B cell (primary cell): ENCODE results near the gene INPP5J.

Experiments used
- CTCF ChIP-seq: fragments of 200-600 bp; IDR thresholded peaks from one replicate; pipeline ENCODE4 v1.8.0; 2022; ENCODE audit warnings: antibody characterized with exemption, mild to moderate bottlenecking
- EZH2 ChIP-seq: IDR thresholded peaks from 2 replicates; pipeline ENCODE4 v1.6.1; 2012; ENCODE audit warnings: borderline replicate concordance, low read depth, mild to moderate bottlenecking, moderate library complexity, low read length; ENCODE audit not compliant: insufficient read depth, poor library complexity, severe bottlenecking

DNA sequence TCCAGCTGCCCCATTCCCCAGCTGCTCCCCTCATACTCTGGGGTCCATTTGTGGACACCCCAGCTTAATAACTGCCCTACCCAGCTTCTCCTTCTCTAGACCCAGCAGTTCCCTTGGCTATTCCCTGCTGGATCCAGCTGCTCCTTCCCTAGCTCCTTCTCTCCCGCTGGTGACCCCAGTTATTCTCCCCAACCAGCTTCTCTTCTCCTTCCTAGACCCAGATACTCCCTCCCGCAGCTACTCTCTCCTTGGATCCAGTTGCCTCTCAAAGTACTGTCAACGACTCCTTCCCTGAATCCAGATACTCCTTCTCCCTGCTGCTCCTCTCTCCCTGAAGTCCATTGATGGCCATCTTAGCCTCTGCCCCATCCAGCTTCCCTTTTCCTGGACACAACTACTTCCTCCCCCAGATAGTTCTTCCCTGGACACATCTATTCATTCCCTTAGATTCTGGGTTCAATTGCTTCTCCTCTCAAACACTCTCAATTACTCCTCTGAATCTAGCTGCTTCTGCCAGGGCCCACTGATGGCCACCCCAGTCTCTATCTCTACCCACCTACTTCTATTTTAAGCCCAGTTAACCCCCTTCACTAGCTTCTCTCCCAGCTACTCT is 27.0 kb upstream of the INPP5J start:
- no peak for TF ChIP-seq CTCF
- no peak for TF ChIP-seq EZH2
